CD8-positive, alpha-beta memory T cell (primary cell): ENCODE measurements around the gene ANAPC15. TPM values are rescaled to one million over a fixed set of nuclear protein-coding genes. Genes with fewer than 3 reads are reported as not detected.

Source experiments
- CTCF ChIA-PET: fragments of 350-600 bp; sonication (Branson Sonifier 250); formaldehyde crosslinking; loops from one replicate; lab custom pipeline; 2021; ENCODE audit warnings: antibody characterized with exemption; lab: Charles Lee
- POLR2A ChIA-PET: fragments of 350-600 bp; sonication (Branson Sonifier 250); formaldehyde crosslinking; loops from one replicate; lab custom pipeline; 2021; ENCODE audit warnings: antibody characterized with exemption; lab: Charles Lee
- DNase-seq, 5 donors: peaks; one replicate each; pipeline versions ENCODE4 v3.0.0 to v3.0.0-alpha.2; 2020 to 2022; ENCODE audit warnings: mixed read lengths in 1 of 5
- H3K27ac ChIP-seq: one replicate; pipeline ENCODE4 v1.7.0; 2013; ENCODE audit warnings: low read depth, mild to moderate bottlenecking, low read length, moderate library complexity
- H3K27me3 ChIP-seq: 2 replicates; pipeline ENCODE4 v1.7.0; 2013; ENCODE audit warnings: low read length, mild to moderate bottlenecking; ENCODE audit not compliant: insufficient read depth, poor library complexity, severe bottlenecking
- H3K36me3 ChIP-seq: 2 replicates; pipeline ENCODE4 v1.7.0; 2013; ENCODE audit warnings: mild to moderate bottlenecking, low read length, moderate library complexity; ENCODE audit not compliant: insufficient read depth
- H3K4me1 ChIP-seq: 2 replicates; pipeline ENCODE4 v1.7.0; 2013; ENCODE audit warnings: mild to moderate bottlenecking, low read length, moderate library complexity; ENCODE audit not compliant: insufficient read depth
- H3K4me3 ChIP-seq: 2 replicates; pipeline ENCODE4 v1.7.0; 2013; ENCODE audit warnings: mild to moderate bottlenecking, low read length
- H3K9me3 ChIP-seq: 2 replicates; pipeline ENCODE4 v1.7.0; 2013; ENCODE audit warnings: mild to moderate bottlenecking, low read length
- H3K27ac Mint-ChIP-seq, 8 donors: one replicate each; pipeline ENCODE4 v1.8.0; 2020 to 2021; ENCODE audit warnings: mixed read lengths in 8 of 8, mild to moderate bottlenecking in 6 of 8, inconsistent platforms in 3 of 8, moderate library complexity in 3 of 8
- H3K27me3 Mint-ChIP-seq, 2 donors: one replicate each; pipeline ENCODE4 v1.8.0; 2020 to 2021; ENCODE audit warnings: mixed read lengths in 2 of 2, mild to moderate bottlenecking in 1 of 2, moderate library complexity in 1 of 2
- H3K36me3 Mint-ChIP-seq, 3 donors: one replicate each; pipeline ENCODE4 v1.8.0; 2020 to 2021; ENCODE audit warnings: mixed read lengths in 3 of 3, inconsistent platforms in 1 of 3, mild to moderate bottlenecking in 1 of 3
- H3K4me1 Mint-ChIP-seq, 3 donors: one replicate each; pipeline ENCODE4 v1.8.0; 2020 to 2021; ENCODE audit warnings: mixed read lengths in 3 of 3, inconsistent platforms in 1 of 3, mild to moderate bottlenecking in 1 of 3
- H3K4me3 Mint-ChIP-seq, 7 donors: one replicate each; pipeline ENCODE4 v1.8.0; 2020 to 2021; ENCODE audit warnings: mixed read lengths in 7 of 7, mild to moderate bottlenecking in 6 of 7, moderate library complexity in 4 of 7, inconsistent platforms in 2 of 7
- H3K9me3 Mint-ChIP-seq, 5 donors: one replicate each; pipeline ENCODE4 v1.8.0; 2020 to 2022; ENCODE audit warnings: mixed read lengths in 5 of 5, mild to moderate bottlenecking in 3 of 5, moderate library complexity in 2 of 5, inconsistent platforms in 1 of 5
- polyA plus RNA-seq: library from polyadenylated mRNA; unstranded; fragments of 300-500 nt; fragmentation: Illumina TruSeq; gene quantifications from one replicate; pipeline ENCODE4 v1.2.3, GENCODE V29; 2021
- total RNA-seq, 2 experiments: library from RNA; stranded (reverse); gene quantifications; one replicate each; pipeline ENCODE4 v1.2.3, GENCODE V29; 2021

The ANAPC15 gene
- total and polyA plus RNA-seq, 3 experiments from 2014 or later: 63.3 to 79.0 (median 66.2) TPM

- Mint-ChIP-seq H3K36me3 (peaks cover 4 to 11% (median 7%) of the 10 kb centered on the region in 3 donors), H3K27ac (peak overlapping the region in 2 of 8 donors; percentile 36 to 60), H3K27me3 (no peaks in the 10 kb centered on the region), H3K4me3 (no peak overlapping the region), H3K4me1 (peaks cover 24 to 43% (median 35%) of the 10 kb centered on the region in 3 donors), H3K9me3 (no peaks in the 10 kb centered on the region)
- Histone ChIP-seq H3K27ac (no peak overlapping the region), H3K27me3 (no peaks in the 10 kb centered on the region), H3K4me1 (peaks cover 11% of the 10 kb centered on the region), H3K36me3 (no peaks in the 10 kb centered on the region), H3K9me3 (no peaks in the 10 kb centered on the region), H3K4me3 (no peak overlapping the region)
- ChIA-PET CTCF (interaction anchor here (0.9 to 1.3 kb wide), 2 partner anchors 32 to 35 kb away, joined by 3 to 4 read pairs; no protein-coding TSS in a partner anchor), POLR2A (no interaction called here)
- no peak for DNase-seq
Measured at GRCh38 chr11:72075756-72076155, 36.7 kb downstream of the ANAPC15 start.

DNA sequence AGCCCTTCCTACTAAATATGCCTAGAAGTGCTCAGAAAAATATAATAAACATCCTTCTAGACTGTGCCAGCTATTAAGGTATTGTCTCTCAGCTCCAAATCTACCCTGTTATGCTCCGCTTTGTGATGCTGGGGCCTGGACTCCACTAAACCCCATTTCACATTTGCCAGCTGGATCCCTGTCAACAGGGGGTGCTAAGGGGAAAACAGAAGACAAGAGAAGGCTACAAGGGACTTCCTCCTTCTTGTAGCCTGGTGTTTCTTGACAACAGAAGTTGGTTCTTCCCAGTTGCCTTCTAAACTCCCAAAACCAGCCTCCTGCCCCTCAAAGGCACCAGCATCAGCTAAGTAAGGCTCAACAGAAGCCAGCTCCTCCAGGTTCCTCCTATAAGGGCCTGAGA is 37.4 kb downstream of the ANAPC15 start:
- Mint-ChIP-seq H3K4me1 (peaks cover 22 to 40% (median 35%) of the 10 kb centered on the region in 3 donors), H3K27me3 (no peaks in the 10 kb centered on the region)

DNA sequence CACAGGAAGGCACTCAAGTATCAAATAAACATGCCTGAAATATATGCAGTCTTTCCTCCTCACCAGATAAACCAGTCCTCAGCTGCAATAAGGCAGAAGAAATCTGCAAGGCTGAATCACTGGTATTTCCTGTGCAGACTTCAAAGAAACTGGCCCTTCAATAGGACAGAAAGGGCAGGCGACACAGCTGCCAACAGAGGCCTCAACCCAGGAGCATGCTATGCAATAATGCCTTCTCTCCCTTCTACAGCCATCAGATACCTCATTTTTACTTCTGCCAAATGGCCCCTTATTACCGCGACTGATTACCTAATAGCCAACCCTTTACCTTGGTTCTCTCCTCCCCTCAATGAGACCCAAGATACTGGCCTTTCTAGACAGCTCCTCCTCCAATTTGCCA is 40.1 kb downstream of the ANAPC15 start:
- Histone ChIP-seq H3K27ac (no peak overlapping the region), H3K9me3 (no peaks in the 10 kb centered on the region), H3K27me3 (no peaks in the 10 kb centered on the region), H3K4me3 (no peak overlapping the region), H3K4me1 (peaks cover 5% of the 10 kb centered on the region), H3K36me3 (no peaks in the 10 kb centered on the region)
- Mint-ChIP-seq H3K4me1 (peaks cover 18 to 31% (median 30%) of the 10 kb centered on the region in 3 donors), H3K4me3 (no peak overlapping the region), H3K27me3 (no peaks in the 10 kb centered on the region), H3K27ac (peak overlapping the region in 3 of 8 donors; percentile 29 to 88 (median 48)), H3K36me3 (peaks cover 4 to 24% (median 10%) of the 10 kb centered on the region in 3 donors), H3K9me3 (no peaks in the 10 kb centered on the region)
- DNase-seq: no peak
- ChIA-PET POLR2A (no interaction called here), CTCF (no interaction called here)

More for the DNA sequence above, 37.4 kb downstream of the ANAPC15 start:
- Histone ChIP-seq H3K4me3 (no peak overlapping the region), H3K4me1 (peaks cover 13% of the 10 kb centered on the region), H3K9me3 (no peaks in the 10 kb centered on the region), H3K27me3 (no peaks in the 10 kb centered on the region), H3K27ac (no peak overlapping the region), H3K36me3 (no peaks in the 10 kb centered on the region)
- Mint-ChIP-seq H3K4me3 (no peak overlapping the region), H3K36me3 (peaks cover 4 to 10% (median 7%) of the 10 kb centered on the region in 3 donors), H3K9me3 (no peaks in the 10 kb centered on the region), H3K27ac (peak overlapping the region in 2 of 8 donors; percentile 37 to 60)
- CTCF ChIA-PET: interaction anchor here (0.9 to 1.3 kb wide), 3 partner anchors 15 to 35 kb away, joined by 3 to 4 read pairs (median 3); no protein-coding TSS in a partner anchor
- POLR2A ChIA-PET: no interaction called here
- no peak for DNase-seq

- H3K27ac ChIP-seq: no peak overlapping the region
- H3K27me3 ChIP-seq: no peaks in the 10 kb centered on the region
- ChIA-PET CTCF (no interaction called here), POLR2A (no interaction called here)
- H3K4me3 ChIP-seq: no peak overlapping the region
- no peak for DNase-seq
- Mint-ChIP-seq H3K9me3 (no peaks in the 10 kb centered on the region), H3K27ac (peak overlapping the region in 3 of 8 donors; percentile 20 to 75 (median 25)), H3K4me1 (peaks cover 15 to 27% (median 23%) of the 10 kb centered on the region in 3 donors), H3K36me3 (peaks cover 4 to 24% (median 8%) of the 10 kb centered on the region in 3 donors), H3K27me3 (no peaks in the 10 kb centered on the region), H3K4me3 (no peak overlapping the region)
- peaks cover 5% of the 10 kb centered on the region for H3K4me1 ChIP-seq
- no peaks in the 10 kb centered on the region for H3K9me3 ChIP-seq
- H3K36me3 ChIP-seq: no peaks in the 10 kb centered on the region
Measured at GRCh38 chr11:72070491-72070890, 42.0 kb downstream of the ANAPC15 start.

DNA sequence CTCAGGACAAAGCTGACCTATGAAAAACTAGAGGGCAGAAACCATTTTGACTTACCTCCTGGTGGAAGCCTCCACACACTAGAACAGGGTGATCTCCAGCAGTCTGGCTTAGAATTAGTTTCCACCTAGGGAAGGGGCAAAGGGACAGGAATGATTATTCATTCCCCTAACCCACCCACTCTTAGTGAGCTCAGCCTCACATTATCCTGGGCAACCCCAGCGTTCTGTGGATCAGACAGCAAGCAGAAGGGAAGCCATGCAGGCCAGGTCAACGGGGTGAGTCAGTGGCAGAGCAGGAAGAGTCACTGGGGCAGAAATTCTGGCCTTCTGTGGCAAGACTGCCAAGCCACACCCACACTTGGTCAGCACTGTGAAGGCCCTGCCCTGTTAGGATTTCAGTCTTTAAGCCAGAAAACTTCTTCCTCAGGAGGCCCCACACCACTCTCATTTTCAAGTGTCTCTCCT is 42.7 kb downstream of the ANAPC15 start:
- no peaks in the 10 kb centered on the region for H3K27me3 Mint-ChIP-seq
- DNase-seq: no peak
- no peaks in the 10 kb centered on the region for H3K36me3 ChIP-seq
- peaks cover 5% of the 10 kb centered on the region for H3K4me1 ChIP-seq
- CTCF ChIA-PET: no interaction called here
- peaks cover 15 to 24% (median 23%) of the 10 kb centered on the region in 3 donors for H3K4me1 Mint-ChIP-seq
- no peak overlapping the region for H3K4me3 ChIP-seq
- no peak overlapping the region for H3K4me3 Mint-ChIP-seq
- H3K36me3 Mint-ChIP-seq: peaks cover 4 to 24% (median 8%) of the 10 kb centered on the region in 3 donors
- peak overlapping the region in 3 of 8 donors; percentile 33 to 83 (median 63) for H3K27ac Mint-ChIP-seq
- POLR2A ChIA-PET: no interaction called here
- no peaks in the 10 kb centered on the region for H3K27me3 ChIP-seq
- H3K27ac ChIP-seq: no peak overlapping the region
- no peaks in the 10 kb centered on the region for H3K9me3 ChIP-seq
- no peaks in the 10 kb centered on the region for H3K9me3 Mint-ChIP-seq

GRCh38 chr11:72069200-72069599 is 43.3 kb downstream of the ANAPC15 start:
- Histone ChIP-seq H3K27ac (no peak overlapping the region), H3K27me3 (no peaks in the 10 kb centered on the region), H3K4me3 (no peak overlapping the region), H3K4me1 (peaks cover 5% of the 10 kb centered on the region), H3K36me3 (no peaks in the 10 kb centered on the region), H3K9me3 (no peaks in the 10 kb centered on the region)
- no peaks in the 10 kb centered on the region for H3K9me3 Mint-ChIP-seq
- peaks cover 15 to 24% (median 23%) of the 10 kb centered on the region in 3 donors for H3K4me1 Mint-ChIP-seq
- H3K4me3 Mint-ChIP-seq: no peak overlapping the region
- CTCF ChIA-PET: no interaction called here
- H3K27me3 Mint-ChIP-seq: no peaks in the 10 kb centered on the region
- DNase-seq: no peak
- peaks cover 4 to 23% (median 8%) of the 10 kb centered on the region in 3 donors for H3K36me3 Mint-ChIP-seq
- peak overlapping the region in 6 of 8 donors; percentile 33 to 90 (median 78) for H3K27ac Mint-ChIP-seq
- POLR2A ChIA-PET: no interaction called here

GRCh38 chr11:72067676-72068075 is 44.8 kb downstream of the ANAPC15 start:
- H3K4me3 ChIP-seq: no peak overlapping the region
- H3K27me3 ChIP-seq: no peaks in the 10 kb centered on the region
- H3K36me3 ChIP-seq: no peaks in the 10 kb centered on the region
- no peak overlapping the region for H3K27ac ChIP-seq
- H3K4me1 ChIP-seq: peaks cover 5% of the 10 kb centered on the region
- ChIA-PET POLR2A (no interaction called here), CTCF (no interaction called here)
- peaks cover 0 to 20% (median 5%) of the 10 kb centered on the region in 3 donors for H3K36me3 Mint-ChIP-seq
- no peaks in the 10 kb centered on the region for H3K27me3 Mint-ChIP-seq
- H3K27ac Mint-ChIP-seq: peak overlapping the region in 3 of 8 donors; percentile 38 to 69 (median 65)
- H3K4me1 Mint-ChIP-seq: peaks cover 15 to 24% (median 23%) of the 10 kb centered on the region in 3 donors
- no peaks in the 10 kb centered on the region for H3K9me3 Mint-ChIP-seq
- DNase-seq: no peak
- no peak overlapping the region for H3K4me3 Mint-ChIP-seq
- H3K9me3 ChIP-seq: no peaks in the 10 kb centered on the region

- peaks cover 5% of the 10 kb centered on the region for H3K4me1 ChIP-seq
- CTCF ChIA-PET: interaction anchor here (1.0 kb wide), 1 partner anchor 20 kb away, joined by 3 read pairs; no protein-coding TSS in a partner anchor
- POLR2A ChIA-PET: interaction anchor here (0.8 kb wide), 1 partner anchor 27 kb away, joined by 3 read pairs; no protein-coding TSS in a partner anchor
- H3K27ac ChIP-seq: no peak overlapping the region
- no peaks in the 10 kb centered on the region for H3K9me3 ChIP-seq
- Mint-ChIP-seq H3K4me1 (peaks cover 13 to 21% (median 20%) of the 10 kb centered on the region in 3 donors), H3K36me3 (peaks cover 0 to 20% (median 5%) of the 10 kb centered on the region in 3 donors), H3K27ac (no peak overlapping the region), H3K4me3 (no peak overlapping the region), H3K9me3 (no peaks in the 10 kb centered on the region), H3K27me3 (no peaks in the 10 kb centered on the region)
- H3K4me3 ChIP-seq: no peak overlapping the region
- no peaks in the 10 kb centered on the region for H3K27me3 ChIP-seq
- no peaks in the 10 kb centered on the region for H3K36me3 ChIP-seq
- DNase-seq: no peak
Measured at GRCh38 chr11:72067266-72067665, 45.2 kb downstream of the ANAPC15 start.
